ENCODE data around the gene RBM20. TPM values are rescaled to one million over a fixed set of nuclear protein-coding genes. Genes with fewer than 3 reads are reported as not detected.

The RBM20 gene
- total and polyA plus RNA-seq, 10 of the 15 experiments (the other 5 are each of a cell fraction or from before 2014, with no cell fraction given) = 0.04 to 0.26 (median 0.15) TPM

- TF ChIP-seq REST (IDR thresholded peaks at IDR 0.05; ENCODE audit: low read depth, low read length) (no peak), RUNX3 (IDR thresholded peaks at IDR 0.05; ENCODE audit: low read length) (0 out of 2 replicates have a peak, but pooled peaks have one; percentile 6), TCF12 (IDR thresholded peaks at IDR 0.05; ENCODE audit: low read depth, low read length) (peak; percentile 43; the same call in 1 of the 2 replicates), SPI1 (IDR thresholded peaks at IDR 0.05; ENCODE audit: borderline replicate concordance, insufficient read depth, low read depth, low read length) (peak; percentile 79), BACH1 (IDR thresholded peaks at IDR 0.05; ENCODE audit: borderline replicate concordance) (no peak), IRF4 (IDR thresholded peaks at IDR 0.05; ENCODE audit: low read depth, low read length) (no peak), JUND (IDR thresholded peaks at IDR 0.05; ENCODE audit: low read depth, low read length) (no peak), NR2F1 (conservative IDR thresholded peaks at IDR 0.05) (peak; percentile 50; the same call in 1 of the 2 replicates), E2F4 (IDR thresholded peaks at IDR 0.05; ENCODE audit: low read depth, low read length) (no peak), PAX5 (IDR thresholded peaks at IDR 0.05; ENCODE audit: borderline replicate concordance, low read depth, low read length) (0 out of 2 replicates have a peak, but pooled peaks have one; percentile 46), ZBED1 (IDR thresholded peaks at IDR 0.05; ENCODE audit: borderline replicate concordance) (peak; percentile 54; the same call in 1 of the 2 replicates), IKZF2 (IDR thresholded peaks at IDR 0.05) (0 out of 4 replicates have a peak, but pooled peaks of 1 of the 2 experiments have one; percentile 6), BHLHE40 (IDR thresholded peaks at IDR 0.05; ENCODE audit: borderline replicate concordance in 1 of 2, low read depth in 2 of 2, low read length in 1 of 2) (peak; percentile 73 to 88), EP300 (IDR thresholded peaks at IDR 0.05; ENCODE audit: borderline replicate concordance in 1 of 2, control insufficient read depth in 1 of 2, low read depth in 2 of 2, low read length in 2 of 2) (0 out of 4 replicates have a peak, but pooled peaks of 1 of the 2 experiments have one; percentile 7), CHD2 (IDR thresholded peaks at IDR 0.05; ENCODE audit: borderline replicate concordance, low read depth, low read length) (peak; percentile 65)
Observed at GRCh38 chr10:110613341-110613995, 30.7 kb upstream of the RBM20 start (continued).

Data from GM12878 (cell line).